Progenitor cell of endocrine pancreas (in vitro differentiated cells): Measurements from ENCODE around the gene FSTL1. TPM values are rescaled to one million over a fixed set of nuclear protein-coding genes. Genes with fewer than 3 reads are reported as not detected.

Source experiments
- DNase-seq: peaks from one replicate; pipeline ENCODE4 v3.0.0; 2021; ENCODE audit warnings: low spot score; ENCODE audit not compliant: unreplicated experiment
- H3K27ac Mint-ChIP-seq: 2 replicates; pipeline ENCODE4 v1.8.0; 2021; ENCODE audit warnings: mild to moderate bottlenecking, moderate library complexity, mixed read lengths
- H3K27me3 Mint-ChIP-seq: 2 replicates; pipeline ENCODE4 v1.8.0; 2021; ENCODE audit warnings: mixed read lengths
- H3K36me3 Mint-ChIP-seq: 2 replicates; pipeline ENCODE4 v1.8.0; 2022; ENCODE audit warnings: mixed read lengths; ENCODE audit not compliant: insufficient read depth
- H3K4me1 Mint-ChIP-seq: 2 replicates; pipeline ENCODE4 v1.8.0; 2021; ENCODE audit warnings: low read depth, mixed read lengths
- H3K4me3 Mint-ChIP-seq: 2 replicates; pipeline ENCODE4 v1.8.0; 2021; ENCODE audit warnings: low read depth, mild to moderate bottlenecking, moderate library complexity, mixed read lengths
- H3K9me3 Mint-ChIP-seq: 2 replicates; pipeline ENCODE4 v1.8.0; 2021; ENCODE audit warnings: low read depth, mixed read lengths
- CTCF ChIP-seq: fragments of 200-600 bp; sonication (generic); IDR thresholded peaks from one replicate; pipeline ENCODE4 v1.5.0; 2021; ENCODE audit warnings: antibody characterized with exemption, mild to moderate bottlenecking; ENCODE audit not compliant: unreplicated experiment
- total RNA-seq: library from RNA; stranded (reverse); gene quantifications from 2 replicates; pipeline ENCODE4 v1.2.1, GENCODE V29; 2021

The FSTL1 gene
- total RNA-seq, 1 donor from 2014 or later: 210 TPM

GRCh38 chr3:120473389-120473788 lies 22.6 kb upstream of the FSTL1 start:
- Mint-ChIP-seq H3K27me3 (no peaks in the 10 kb centered on the region), H3K4me3 (no peak overlapping the region), H3K9me3 (peaks cover 16% of the 10 kb centered on the region), H3K36me3 (peaks cover 1% of the 10 kb centered on the region), H3K27ac (no peak overlapping the region), H3K4me1 (peaks cover 21% of the 10 kb centered on the region)
- no peak for DNase-seq
- TF ChIP-seq CTCF: no peak

- peaks cover 31% of the 10 kb centered on the region for H3K4me1 Mint-ChIP-seq
- H3K4me3 Mint-ChIP-seq: no peak overlapping the region
- no peak for TF ChIP-seq CTCF
- DNase-seq: no peak
- H3K36me3 Mint-ChIP-seq: peaks cover 1% of the 10 kb centered on the region
- H3K27ac Mint-ChIP-seq: no peak overlapping the region
- no peaks in the 10 kb centered on the region for H3K27me3 Mint-ChIP-seq
- H3K9me3 Mint-ChIP-seq: peaks cover 19% of the 10 kb centered on the region
These were observed 21.5 kb upstream of the FSTL1 start for GRCh38 chr3:120472121-120472844.

GRCh38 chr3:120471643-120472042 lies 20.9 kb upstream of the FSTL1 start:
- peaks cover 31% of the 10 kb centered on the region for H3K4me1 Mint-ChIP-seq
- DNase-seq: no peak
- H3K9me3 Mint-ChIP-seq: peaks cover 19% of the 10 kb centered on the region
- TF ChIP-seq CTCF: no peak
- H3K27me3 Mint-ChIP-seq: no peaks in the 10 kb centered on the region
- H3K36me3 Mint-ChIP-seq: peaks cover 1% of the 10 kb centered on the region
- no peak overlapping the region for H3K27ac Mint-ChIP-seq
- no peak overlapping the region for H3K4me3 Mint-ChIP-seq

- Mint-ChIP-seq H3K4me1 (peaks cover 34% of the 10 kb centered on the region), H3K36me3 (peaks cover 1% of the 10 kb centered on the region), H3K27me3 (no peaks in the 10 kb centered on the region), H3K9me3 (peaks cover 19% of the 10 kb centered on the region), H3K4me3 (no peak overlapping the region), H3K27ac (peak overlapping the region; percentile 75)
- no peak for TF ChIP-seq CTCF
- DNase-seq: no peak
These were observed 20.1 kb upstream of the FSTL1 start for GRCh38 chr3:120470870-120471269.

GRCh38 chr3:120469882-120470301 lies 19.1 kb upstream of the FSTL1 start:
- TF ChIP-seq CTCF: no peak
- Mint-ChIP-seq H3K9me3 (peaks cover 19% of the 10 kb centered on the region), H3K27me3 (no peaks in the 10 kb centered on the region), H3K36me3 (peaks cover 1% of the 10 kb centered on the region), H3K4me1 (peaks cover 34% of the 10 kb centered on the region), H3K4me3 (no peak overlapping the region), H3K27ac (peak overlapping the region; percentile 83)
- no peak for DNase-seq
